Fibroblast of lung (primary cell): ENCODE measurements around the gene PGAP2. TPM values are rescaled to one million over a fixed set of nuclear protein-coding genes. Genes with fewer than 3 reads are reported as not detected.
A peak's percentile ranks its signal among the peaks of the same experiment; 100 is the strongest.

Source experiments
- DNase-seq, 2 donors: peaks; one replicate each; pipeline versions ENCODE4 v3.0.0 to v3.0.0-alpha.2; 2010; ENCODE audit warnings: low read depth in 2 of 2
- H2AFZ ChIP-seq: 2 replicates; pipeline ENCODE4 v1.5.1; 2012; ENCODE audit warnings: low read length, control low read depth, inconsistent platforms
- H3K27ac ChIP-seq: 2 replicates; pipeline ENCODE4 v1.5.1; 2011; ENCODE audit warnings: low read length, control low read depth; ENCODE audit not compliant: insufficient read depth
- H3K27me3 ChIP-seq: 2 replicates; pipeline ENCODE4 v1.5.1; 2011; ENCODE audit warnings: mild to moderate bottlenecking, low read length; ENCODE audit not compliant: control insufficient read depth, insufficient read depth
- H3K36me3 ChIP-seq: 2 replicates; pipeline ENCODE4 v1.5.1; 2011; ENCODE audit warnings: low read length; ENCODE audit not compliant: control insufficient read depth, insufficient read depth
- H3K4me1 ChIP-seq: 2 replicates; pipeline ENCODE4 v1.5.1; 2011; ENCODE audit warnings: low read length; ENCODE audit not compliant: control insufficient read depth, insufficient read depth; ENCODE audit errors: extremely low read depth
- H3K4me2 ChIP-seq: 2 replicates; pipeline ENCODE4 v1.5.1; 2011; ENCODE audit warnings: low read length, control low read depth; ENCODE audit not compliant: insufficient read depth; ENCODE audit errors: extremely low read depth
- H3K4me3 ChIP-seq, 4 experiments: fragments of 200-600 bp in 1 of 4; sonication (generic) in 1 of 4; replicated peaks in 1 of 4; 2 replicates each; pipeline ENCODE4 v1.5.1; 2011 to 2016; ENCODE audit warnings: low read length in 4 of 4, low read depth in 3 of 4, mild to moderate bottlenecking in 3 of 4, control low read depth in 2 of 4, inconsistent platforms in 1 of 4, mixed read lengths in 1 of 4; ENCODE audit not compliant: insufficient read depth in 1 of 4; ENCODE audit errors: control extremely low read depth in 1 of 4
- H3K79me2 ChIP-seq: 2 replicates; pipeline ENCODE4 v1.5.1; 2012; ENCODE audit warnings: mild to moderate bottlenecking, low read length, inconsistent platforms; ENCODE audit not compliant: control insufficient read depth, insufficient read depth
- H3K9ac ChIP-seq: 2 replicates; pipeline ENCODE4 v1.5.1; 2011; ENCODE audit warnings: mild to moderate bottlenecking, low read length, control low read depth; ENCODE audit not compliant: insufficient read depth
- H3K9me3 ChIP-seq: 2 replicates; pipeline ENCODE4 v1.5.1; 2012; ENCODE audit warnings: low read depth, low read length; ENCODE audit not compliant: control insufficient read depth, insufficient read depth
- H4K20me1 ChIP-seq: 2 replicates; pipeline ENCODE4 v1.5.1; 2011; ENCODE audit warnings: low read length; ENCODE audit not compliant: control insufficient read depth, insufficient read depth; ENCODE audit errors: extremely low read depth
- EZH2 ChIP-seq: IDR thresholded peaks from 2 replicates; pipeline ENCODE4 v1.5.1; 2012; ENCODE audit warnings: low read length, control low read depth, mild to moderate bottlenecking; ENCODE audit errors: missing control alignments
- polyA plus RNA-seq, 2 donors: library from polyadenylated mRNA; depleted of rRNA in 1 of 2; stranded (reverse) in 1 of 2; unstranded in 1 of 2; fragments of >200 nt; gene quantifications; 2 replicates each; pipeline ENCODE4 v1.2.1, GENCODE V29; 2011 to 2012; ENCODE audit warnings: missing spikeins in 1 of 2
- total RNA-seq: library from RNA; depleted of rRNA; stranded (reverse); fragments of >200 nt; gene quantifications from 2 replicates; pipeline ENCODE4 v1.2.1, GENCODE V29; 2014
- TF ChIP-seq, protein P1 (sequence below), 2 donors: IDR thresholded peaks in 1 of 2; conservative IDR thresholded peaks in 1 of 2; 1 replicate in 1 of 2; 2 replicates in 1 of 2; pipeline ENCODE4 v1.5.1; 2011 to 2012; ENCODE audit warnings: low read length in 2 of 2, control low read depth in 1 of 2, inconsistent platforms in 1 of 2, low read depth in 1 of 2, mild to moderate bottlenecking in 1 of 2

Gene PGAP2
- total and polyA plus RNA-seq, 2 donors (not counting 1 experiment from before 2014, with no cell fraction given): 12.4 to 12.8 TPM

DNA sequence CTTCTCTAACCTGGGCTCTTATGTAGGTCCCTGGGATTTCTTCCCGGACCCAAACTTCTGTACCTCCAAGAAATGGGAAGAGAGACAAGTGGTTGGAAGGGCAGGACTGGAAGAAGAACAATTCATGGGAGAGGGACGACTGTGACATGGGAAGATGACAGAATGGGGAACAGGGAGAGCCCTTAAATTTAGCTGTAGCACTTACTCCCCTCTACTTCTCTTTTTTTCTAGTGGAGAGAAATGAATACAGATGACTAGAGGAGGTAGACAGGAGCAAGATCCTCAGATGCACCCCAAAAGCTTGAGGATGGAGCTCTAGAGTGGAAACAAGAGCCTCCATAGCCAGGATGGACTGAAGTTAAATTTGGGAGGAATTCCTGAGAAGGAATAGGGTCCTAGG, 30.1 kb downstream of the PGAP2 start:
- Histone ChIP-seq H3K79me2 (peaks cover 60% of the 10 kb centered on the region), H4K20me1 (no peaks in the 10 kb centered on the region), H2AFZ (no peak overlapping the region), H3K27me3 (no peaks in the 10 kb centered on the region), H3K36me3 (peaks cover 3% of the 10 kb centered on the region), H3K9me3 (no peaks in the 10 kb centered on the region), H3K4me1 (peaks cover 17% of the 10 kb centered on the region), H3K27ac (no peak overlapping the region), H3K4me2 (no peak overlapping the region), H3K4me3 (peak overlapping the region in 1 of 4 experiments; percentile 7), H3K9ac (no peak overlapping the region)
- DNase-seq: no peak
- no peak for TF ChIP-seq EZH2
- TF ChIP-seq, protein P1, sequence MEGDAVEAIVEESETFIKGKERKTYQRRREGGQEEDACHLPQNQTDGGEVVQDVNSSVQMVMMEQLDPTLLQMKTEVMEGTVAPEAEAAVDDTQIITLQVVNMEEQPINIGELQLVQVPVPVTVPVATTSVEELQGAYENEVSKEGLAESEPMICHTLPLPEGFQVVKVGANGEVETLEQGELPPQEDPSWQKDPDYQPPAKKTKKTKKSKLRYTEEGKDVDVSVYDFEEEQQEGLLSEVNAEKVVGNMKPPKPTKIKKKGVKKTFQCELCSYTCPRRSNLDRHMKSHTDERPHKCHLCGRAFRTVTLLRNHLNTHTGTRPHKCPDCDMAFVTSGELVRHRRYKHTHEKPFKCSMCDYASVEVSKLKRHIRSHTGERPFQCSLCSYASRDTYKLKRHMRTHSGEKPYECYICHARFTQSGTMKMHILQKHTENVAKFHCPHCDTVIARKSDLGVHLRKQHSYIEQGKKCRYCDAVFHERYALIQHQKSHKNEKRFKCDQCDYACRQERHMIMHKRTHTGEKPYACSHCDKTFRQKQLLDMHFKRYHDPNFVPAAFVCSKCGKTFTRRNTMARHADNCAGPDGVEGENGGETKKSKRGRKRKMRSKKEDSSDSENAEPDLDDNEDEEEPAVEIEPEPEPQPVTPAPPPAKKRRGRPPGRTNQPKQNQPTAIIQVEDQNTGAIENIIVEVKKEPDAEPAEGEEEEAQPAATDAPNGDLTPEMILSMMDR (conservative IDR thresholded peaks at IDR 0.05 in 1 of 2, IDR thresholded peaks at IDR 0.05 in 1 of 2; ENCODE audit: low read depth in 1 of 2, low read length in 2 of 2): no peak

DNA sequence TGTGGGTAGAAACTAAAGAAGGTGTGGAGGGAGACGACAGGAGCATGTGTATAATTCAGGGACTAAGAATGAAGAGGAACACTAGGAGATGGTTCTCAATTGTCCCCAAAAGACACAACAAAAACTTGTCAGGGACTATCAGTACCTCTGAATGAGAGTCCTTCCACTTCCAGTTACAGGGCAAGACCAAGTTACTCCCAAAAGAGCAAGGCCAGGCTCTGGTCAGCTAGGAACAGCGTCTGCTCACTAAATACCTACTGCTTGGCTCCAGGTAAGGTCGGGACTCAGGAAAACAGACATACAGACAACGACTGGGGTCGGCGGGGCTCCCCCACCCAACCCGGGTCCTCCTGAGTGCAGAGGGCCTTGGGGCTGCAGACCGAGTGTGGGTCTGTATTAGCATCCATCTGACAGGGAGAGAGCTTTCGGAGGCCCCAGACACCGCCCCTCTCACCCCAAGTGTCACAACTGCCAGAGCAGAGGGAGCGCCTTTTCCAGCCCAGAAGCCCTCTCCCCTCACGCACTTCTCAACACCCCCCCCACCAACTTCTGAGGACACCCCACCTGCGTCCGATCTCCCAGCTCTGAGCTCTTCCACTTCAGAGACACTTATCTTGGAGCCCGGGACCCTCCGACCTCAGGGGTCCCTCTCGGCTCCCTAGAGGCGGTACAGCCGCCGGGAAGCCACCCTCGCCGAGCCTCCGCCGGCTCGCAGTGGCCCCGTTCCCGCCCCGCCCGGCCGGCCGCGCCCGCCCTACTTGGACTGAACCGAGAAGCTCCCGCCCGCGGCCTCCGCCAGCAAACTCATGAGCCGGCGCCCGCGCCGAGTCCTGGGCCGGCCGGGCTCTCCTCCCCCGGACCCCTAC, 31.9 kb downstream of the PGAP2 start:
- TF ChIP-seq EZH2: no peak
- TF ChIP-seq, protein P1 (conservative IDR thresholded peaks at IDR 0.05 in 1 of 2, IDR thresholded peaks at IDR 0.05 in 1 of 2; ENCODE audit: low read depth in 1 of 2, low read length in 2 of 2): no peak
- no peaks in the 10 kb centered on the region for H3K9me3 ChIP-seq
- H3K36me3 ChIP-seq: peaks cover 3% of the 10 kb centered on the region
- H3K4me2 ChIP-seq: peak overlapping the region; percentile 96
- peaks cover 15% of the 10 kb centered on the region for H3K4me1 ChIP-seq
- H4K20me1 ChIP-seq: no peaks in the 10 kb centered on the region
- H2AFZ ChIP-seq: no peak overlapping the region
- no peak for DNase-seq
- H3K4me3 ChIP-seq: peak overlapping the region; percentile 79 to 83 (median 82)
- H3K27ac ChIP-seq: peak overlapping the region; percentile 37
- peaks cover 44% of the 10 kb centered on the region for H3K79me2 ChIP-seq
- peak overlapping the region; percentile 64 for H3K9ac ChIP-seq
- no peaks in the 10 kb centered on the region for H3K27me3 ChIP-seq

GRCh38 chr11:3840870-3841425, 32.6 kb downstream of the PGAP2 start, which contains the start of gene RHOG:
RHOG (minus strand) TSS chr11:3840959; CDS start chr11:3828138, 12,821 bp downstream.
- no peaks in the 10 kb centered on the region for H3K27me3 ChIP-seq
- H3K4me3 ChIP-seq: peak within 1 kb of the TSS; percentile 79 to 83 (median 82)
- peak within 1 kb of the TSS; percentile 96 for H3K4me2 ChIP-seq
- no peaks in the 10 kb centered on the region for H4K20me1 ChIP-seq
- H2AFZ ChIP-seq: peak within 1 kb of the TSS; percentile 54
- H3K4me1 ChIP-seq: peaks cover 15% of the 10 kb centered on the region
- H3K9me3 ChIP-seq: no peaks in the 10 kb centered on the region
- H3K79me2 ChIP-seq: peaks cover 38% of the 10 kb centered on the region
- peak within 1 kb of the TSS; percentile 76 for H3K9ac ChIP-seq
- peaks cover 3% of the 10 kb centered on the region for H3K36me3 ChIP-seq
- TF ChIP-seq, protein P1 (conservative IDR thresholded peaks at IDR 0.05 in 1 of 2, IDR thresholded peaks at IDR 0.05 in 1 of 2; ENCODE audit: low read depth in 1 of 2, low read length in 2 of 2): no peak
- TF ChIP-seq EZH2: no peak
- peak within 1 kb of the TSS; percentile 72 for H3K27ac ChIP-seq
- DNase-seq: peak; percentile 76 to 87
